Measurements from ENCODE around the gene INPP5J.

GRCh38 chr22:31143537-31143936 lies 20.8 kb downstream of the INPP5J start:
- TF ChIP-seq CTCF (conservative IDR thresholded peaks at IDR 0.05 in 1 of 2, IDR thresholded peaks at IDR 0.05 in 1 of 2; ENCODE audit: extremely low read depth in 1 of 2, insufficient read depth in 1 of 2, low read depth in 1 of 2, low read length in 2 of 2) (no peak), EZH2 (IDR thresholded peaks at IDR 0.05; ENCODE audit: borderline replicate concordance, low read length) (no peak)

Data from mammary epithelial cell (primary cell).